HG02884 (cell line): ENCODE results near the gene SEC24D.
A peak's percentile ranks its signal among the peaks of the same experiment; 100 is the strongest.

Experiments used
- ATAC-seq: cut with Tn5 transposase; IDR thresholded peaks from one replicate; pipeline ENCODE4 v1.9.1; 2021; ENCODE audit warnings: mild to moderate bottlenecking, moderate library complexity; ENCODE audit not compliant: unreplicated experiment

SEC24D gene

DNA sequence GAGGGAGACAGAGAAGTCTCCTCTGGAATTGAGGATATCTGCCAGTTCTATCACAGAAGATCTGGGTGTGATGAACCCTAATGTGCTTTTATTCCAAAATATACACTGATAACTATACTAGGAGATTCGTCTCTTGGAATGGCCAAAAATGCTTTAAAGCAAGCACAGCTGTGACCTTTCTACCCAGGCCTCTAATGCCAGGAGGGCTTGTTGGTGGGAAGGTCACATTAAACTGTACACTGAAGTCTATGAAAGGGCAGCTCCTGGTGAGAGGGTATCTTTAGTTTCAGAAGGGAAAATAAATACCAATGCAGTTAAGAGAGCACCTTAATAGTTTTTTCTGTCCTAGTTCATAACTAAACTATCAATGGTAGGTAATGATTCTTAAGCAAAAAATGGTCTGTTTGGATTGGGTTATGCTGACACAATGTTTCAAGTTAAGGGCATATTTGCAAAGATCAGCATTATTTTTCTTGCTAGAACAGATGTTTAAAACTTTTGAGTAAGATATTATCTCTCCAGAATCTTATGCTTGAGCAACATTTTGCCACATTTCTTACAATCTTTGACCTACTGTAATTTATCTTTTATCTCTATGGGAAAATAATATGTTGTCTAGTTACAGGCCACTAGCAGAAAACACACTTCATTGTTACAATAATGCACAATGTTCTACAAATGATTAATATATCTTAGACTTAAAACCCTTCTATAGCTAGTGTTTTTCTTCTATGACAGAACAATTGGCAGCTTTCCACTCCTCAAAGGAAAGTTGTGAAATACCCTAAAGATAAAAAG lies 59.6 kb downstream of the SEC24D start:
- ATAC-seq, result no peak

DNA sequence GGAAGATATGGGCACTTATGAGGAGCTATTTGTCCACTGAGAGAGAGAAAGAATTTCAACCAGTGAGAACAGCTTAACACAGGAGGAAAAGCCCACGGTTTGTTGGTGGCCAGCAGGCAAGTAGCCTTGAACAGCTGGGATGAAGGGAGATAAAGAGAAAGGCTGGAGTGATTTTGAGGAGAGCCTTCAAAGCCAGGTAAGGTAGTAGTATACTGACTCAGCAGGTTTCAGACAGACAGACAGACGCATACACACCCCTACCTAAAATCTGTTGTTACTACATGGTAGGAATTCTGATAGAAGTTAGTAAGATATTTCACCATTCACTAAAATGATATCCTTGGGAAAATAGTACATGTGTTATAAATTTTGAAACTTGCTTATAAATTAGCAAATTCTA lies 60.5 kb downstream of the SEC24D start:
- ATAC-seq, result no peak

DNA sequence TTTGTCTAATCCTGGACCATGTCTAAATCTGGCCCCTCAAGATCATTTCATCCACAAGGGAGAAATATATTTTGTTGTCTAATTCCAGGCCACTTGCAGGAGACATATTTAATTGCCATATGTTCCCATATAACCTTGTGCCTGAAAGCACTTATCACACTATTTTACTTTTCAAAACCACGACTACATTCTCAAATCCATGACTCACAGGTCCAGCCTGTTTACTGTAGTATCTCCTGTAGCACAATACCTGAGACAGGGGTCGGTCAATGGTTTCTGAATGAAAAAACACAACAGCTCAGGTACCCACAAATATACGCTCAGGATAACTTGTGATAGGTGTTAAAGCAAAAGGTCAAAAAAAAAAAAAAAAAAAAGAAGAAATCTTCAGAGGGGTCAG lies 60.9 kb downstream of the SEC24D start:
- no peak for ATAC-seq

GRCh38 chr4:118774321-118774720 lies 61.6 kb downstream of the SEC24D start:
- ATAC-seq, result no peak

DNA sequence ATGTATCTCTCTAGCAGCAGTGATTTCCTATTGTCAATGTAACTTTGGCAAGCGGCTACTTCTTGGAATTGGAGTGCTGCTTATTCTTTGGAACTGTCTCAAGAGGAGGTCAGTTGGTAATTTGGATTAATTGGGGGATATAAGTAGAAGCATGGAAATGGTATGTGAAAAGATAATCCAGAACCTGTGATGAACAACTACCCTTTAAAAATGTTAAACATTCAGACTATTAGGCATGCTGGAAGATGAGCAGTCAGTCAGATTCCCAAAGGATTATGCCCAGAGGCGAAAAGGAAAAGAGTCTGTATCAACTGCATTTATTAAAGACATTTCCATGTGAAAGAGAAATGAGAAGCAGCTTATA lies 62.5 kb downstream of the SEC24D start:
- ATAC-seq, result no peak

DNA sequence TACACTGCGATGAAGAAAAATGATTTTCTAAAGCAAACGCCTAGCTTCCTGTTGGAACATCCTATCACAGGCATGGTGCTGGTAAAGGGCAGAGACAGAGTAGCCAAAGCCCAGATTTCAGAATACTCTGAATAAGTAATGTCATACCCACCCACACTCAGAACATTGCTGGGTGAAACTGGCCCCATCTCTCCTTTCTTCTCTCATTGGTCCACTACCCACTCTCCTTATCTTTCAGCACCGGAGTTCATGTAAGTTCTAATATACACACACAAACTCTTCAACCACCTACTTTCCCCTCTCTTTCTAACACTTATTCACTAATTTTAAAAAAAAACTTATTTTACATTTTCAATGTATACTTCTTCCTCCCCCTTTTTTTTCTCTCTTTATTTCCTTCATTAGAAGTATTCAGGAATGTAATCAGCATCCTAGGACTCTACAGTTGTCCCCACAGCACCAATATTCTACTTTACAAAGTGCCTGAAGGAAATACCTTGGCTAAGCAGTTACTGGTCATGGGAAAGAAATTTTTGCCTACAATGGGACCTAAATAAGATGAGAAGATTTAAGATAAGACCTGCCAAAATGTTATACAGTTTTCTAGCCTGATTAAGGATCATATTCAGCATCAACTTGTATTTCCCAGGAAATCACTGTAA lies 63.0 kb downstream of the SEC24D start:
- ATAC-seq, result no peak

DNA sequence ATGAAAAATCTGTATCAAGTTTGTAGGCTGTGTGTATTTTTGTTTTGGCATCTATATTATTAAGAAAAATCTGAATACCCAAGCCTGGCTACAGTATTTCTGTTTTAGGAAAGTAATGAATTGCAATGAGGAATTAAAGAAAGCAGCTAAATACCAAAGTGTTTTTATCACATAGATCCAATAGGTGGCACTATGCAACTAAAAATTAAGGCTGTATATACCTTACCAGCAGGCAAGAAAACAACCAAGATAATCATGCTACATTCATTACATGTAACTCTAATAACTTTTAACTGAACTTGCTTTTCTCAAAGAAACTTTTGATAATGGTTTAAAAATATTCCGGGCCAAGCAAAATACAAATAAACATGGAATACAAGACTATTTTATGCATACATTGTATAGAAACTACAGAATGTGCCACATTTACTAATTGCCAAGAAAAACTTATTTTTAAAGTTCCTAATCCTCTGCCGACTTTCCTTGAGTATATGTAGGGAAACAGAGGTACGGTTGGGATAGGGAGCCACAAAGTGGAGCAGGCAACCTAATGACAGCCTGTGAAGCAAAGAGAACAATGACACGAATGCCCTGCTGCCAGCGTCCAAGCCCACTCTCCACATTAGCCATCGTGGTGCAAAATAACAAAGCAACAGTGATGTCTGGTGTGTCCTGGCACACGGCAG lies 63.7 kb downstream of the SEC24D start:
- ATAC-seq, result peak; percentile 76

- ATAC-seq, result no peak
Measured at GRCh38 chr4:118770741-118771187, 65.2 kb downstream of the SEC24D start.

DNA sequence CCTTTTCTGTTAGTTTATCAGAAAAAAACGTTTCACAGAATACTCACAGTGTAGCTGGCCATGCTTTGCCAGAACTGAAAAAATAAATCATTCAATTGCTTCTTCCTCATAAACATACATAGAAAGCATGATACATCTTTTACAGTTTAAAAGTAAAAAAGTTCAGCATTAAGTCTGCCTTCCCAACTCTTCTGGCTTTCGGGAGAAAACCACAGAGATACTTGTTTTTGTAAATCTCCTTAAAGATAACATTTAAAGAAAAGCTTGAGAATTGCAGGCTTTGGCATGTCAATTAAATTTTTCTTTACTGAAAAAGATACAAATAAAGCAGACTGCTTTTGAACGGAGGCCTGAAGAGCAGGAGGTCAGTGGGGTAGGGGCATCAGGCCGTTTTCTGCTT lies 66.8 kb downstream of the SEC24D start:
- no peak for ATAC-seq

DNA sequence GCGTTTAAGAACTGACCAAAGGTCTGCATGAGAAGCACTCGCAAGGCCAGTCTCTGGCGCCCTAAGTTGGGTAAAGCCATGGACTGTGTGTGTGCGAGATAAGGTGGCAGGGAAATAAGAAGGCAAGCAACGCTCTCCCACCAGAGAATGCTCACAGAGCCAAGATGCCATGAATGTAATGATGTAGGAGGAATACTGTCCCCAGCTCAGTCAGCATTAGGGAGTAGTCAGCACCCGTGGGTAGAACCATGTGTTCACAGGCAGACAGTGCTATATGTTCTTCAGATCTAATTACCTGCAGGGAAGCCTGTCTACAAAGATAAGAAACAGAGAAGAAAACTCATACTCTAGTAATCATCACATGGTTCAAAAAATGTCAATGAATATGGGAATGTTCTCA lies 68.8 kb downstream of the SEC24D start:
- no peak for ATAC-seq

GRCh38 chr4:118765399-118765798 lies 70.5 kb downstream of the SEC24D start:
- ATAC-seq, result no peak

- no peak for ATAC-seq
Measured at GRCh38 chr4:118762730-118763477, 73.0 kb downstream of the SEC24D start.

DNA sequence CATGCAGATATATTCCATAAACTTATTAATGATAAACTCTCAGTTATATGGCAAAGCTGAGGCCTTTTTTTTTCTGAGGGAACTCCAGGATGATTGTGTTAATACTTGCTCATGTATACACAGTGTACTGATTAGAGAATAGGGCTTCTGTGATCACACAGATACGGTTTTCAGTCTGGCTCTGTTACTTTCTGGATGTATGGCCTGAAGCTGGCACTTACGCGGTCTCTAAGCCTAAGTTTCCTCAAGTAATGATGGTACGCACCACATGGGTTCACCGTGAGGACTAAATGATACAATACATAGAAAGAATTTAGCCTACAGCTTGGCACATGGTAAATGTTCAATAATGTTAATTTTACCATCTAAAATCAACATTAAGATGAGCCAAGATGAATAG lies 73.8 kb downstream of the SEC24D start:
- ATAC-seq, result no peak

DNA sequence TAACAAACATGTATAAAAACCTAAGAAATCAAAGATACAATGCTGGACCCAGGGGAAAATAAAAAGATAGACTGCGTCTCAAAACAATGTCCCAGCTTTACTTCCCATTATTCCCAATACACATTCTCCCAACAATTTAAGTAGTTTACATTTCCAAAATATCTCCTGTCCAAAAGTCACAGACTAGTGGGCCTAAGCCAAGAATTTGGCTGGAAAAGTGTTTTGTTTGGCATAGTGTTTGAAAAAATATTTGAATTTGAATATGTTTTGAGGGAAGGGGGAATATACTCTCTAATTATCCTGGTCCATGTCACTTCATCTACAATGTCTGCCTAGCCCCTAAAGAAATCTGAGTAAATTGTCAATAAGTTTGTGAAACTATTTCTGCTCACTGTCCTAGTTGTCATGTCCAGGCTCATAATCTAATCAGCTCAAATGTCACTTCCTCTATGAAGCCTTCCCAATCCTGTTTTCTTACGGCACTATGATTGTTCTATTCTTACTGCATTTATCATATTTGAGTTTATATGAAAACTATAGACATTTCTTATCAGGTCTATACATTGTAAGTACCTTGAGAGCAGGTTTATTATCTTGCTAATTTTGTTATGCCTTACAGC lies 74.4 kb downstream of the SEC24D start:
- no peak for ATAC-seq

GRCh38 chr4:118760493-118760892 lies 75.4 kb downstream of the SEC24D start:
- ATAC-seq, result peak; percentile 97

GRCh38 chr4:118760092-118760491 lies 75.8 kb downstream of the SEC24D start:
- peak; percentile 44 for ATAC-seq

- no peak for ATAC-seq
Measured at GRCh38 chr4:118759481-118759880, 76.4 kb downstream of the SEC24D start.

- ATAC-seq, result no peak
Measured at GRCh38 chr4:118758293-118758692, 77.6 kb downstream of the SEC24D start.

DNA sequence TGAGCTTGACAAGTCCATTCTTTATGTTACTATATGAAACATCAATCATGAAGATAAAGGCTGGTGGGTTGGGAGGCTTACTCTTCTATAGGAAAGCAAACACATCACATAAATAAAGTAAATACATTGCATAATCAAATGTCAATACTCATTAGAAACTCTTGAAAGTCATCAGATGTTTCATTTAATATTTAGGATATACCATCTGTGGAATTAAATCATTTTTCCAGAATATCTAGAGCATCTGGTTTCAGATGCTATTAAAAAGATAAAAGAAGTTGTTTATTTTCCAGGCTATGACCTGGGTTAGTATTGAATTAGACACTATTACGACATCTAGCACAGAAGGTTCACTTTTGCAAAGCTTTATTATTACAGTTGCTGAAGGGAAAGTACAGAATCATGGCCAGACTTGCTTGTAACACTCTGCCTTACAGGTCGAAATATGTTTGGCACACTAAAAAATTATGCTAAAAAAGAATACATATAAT lies 78.1 kb downstream of the SEC24D start:
- ATAC-seq, result no peak

- ATAC-seq, result no peak
Measured at GRCh38 chr4:118756958-118757357, 79.0 kb downstream of the SEC24D start.

GRCh38 chr4:118756429-118756828 lies 79.5 kb downstream of the SEC24D start:
- ATAC-seq, result no peak
